ENCODE measurements around the gene TBC1D2. TPM values are rescaled to one million over a fixed set of nuclear protein-coding genes. Genes with fewer than 3 reads are reported as not detected.

The TBC1D2 gene
- total and polyA plus RNA-seq, 10 of the 15 experiments (the other 5 are each of a cell fraction or from before 2014, with no cell fraction given), result 0.04 to 1.6 (median 1.1) TPM

DNA sequence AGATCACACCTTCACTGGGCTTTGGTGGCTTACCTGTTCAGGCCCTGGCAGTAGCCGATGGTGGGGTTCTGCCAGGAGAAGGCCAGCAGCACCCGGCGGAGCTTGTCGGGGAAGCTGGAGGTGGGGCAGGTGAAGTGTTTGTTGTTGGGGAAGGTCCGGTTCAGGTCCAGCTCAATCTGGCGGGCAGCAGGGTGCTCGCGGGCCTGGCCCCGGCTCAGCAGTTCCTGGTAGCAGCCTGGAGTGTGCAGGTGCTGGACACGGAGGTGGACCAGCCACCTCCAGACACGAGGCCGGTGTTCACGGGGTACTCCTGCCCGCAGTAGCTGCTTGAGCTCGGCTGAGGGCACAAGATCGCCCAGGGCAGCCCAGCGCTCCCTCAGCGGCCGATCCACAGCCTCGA is 46.8 kb downstream of the TBC1D2 start:
- CTCF ChIA-PET, result interaction anchor here (1.2 to 4.4 kb wide), 4 partner anchors 9 to 134 kb away, joined by 3 to 24 read pairs (median 4); partner anchors contain the start of gene TBC1D2
- BruUV-seq (replicated peaks), result no TSS peak
- no peak for FAIRE-seq

More for the DNA sequence above, 46.8 kb downstream of the TBC1D2 start:
- Histone ChIP-seq H2AFZ (ENCODE audit: control insufficient read depth, low read depth, low read length) (no peak overlapping the region), H3K27me3 (replicated peaks in 1 of 2; ENCODE audit: control insufficient read depth in 2 of 2, insufficient read depth in 2 of 2, low read length in 1 of 2) (no peaks in the 10 kb centered on the region; a peak in 1 of 4 replicates), H3K9me3 (replicated peaks; ENCODE audit: control insufficient read depth, insufficient read depth, low read length) (no peaks in the 10 kb centered on the region), H3K4me1 (ENCODE audit: control insufficient read depth, insufficient read depth, low read length) (no peaks in the 10 kb centered on the region; the same call in 1 of the 2 replicates), H3K27ac (ENCODE audit: control insufficient read depth, insufficient read depth) (no peak overlapping the region), H3K36me3 (ENCODE audit: control insufficient read depth in 2 of 2, insufficient read depth in 2 of 2, low read length in 1 of 2) (no peaks in the 10 kb centered on the region), H3K4me2 (ENCODE audit: control insufficient read depth, insufficient read depth) (no peak overlapping the region), H3K9ac (ENCODE audit: control insufficient read depth, insufficient read depth, low read length) (no peak overlapping the region), H4K20me1 (ENCODE audit: control insufficient read depth, insufficient read depth) (no peaks in the 10 kb centered on the region), H3K4me3 (no peak overlapping the region), H3K79me2 (ENCODE audit: control insufficient read depth, insufficient read depth, low read length) (no peaks in the 10 kb centered on the region)
- in situ Hi-C loops (cut with MboI) (no loop called here), intact Hi-C loops (cut with micrococcal nuclease; ENCODE audit: unreplicated experiment) (no loop called here)
- ATAC-seq (no peak), DNase-seq (ENCODE audit: low read depth, low spot score) (no peak)
- TF ChIP-seq SMAD5 (IDR thresholded peaks at IDR 0.05; ENCODE audit: low read depth), result no peak
- TF ChIP-seq TBL1XR1 (IDR thresholded peaks at IDR 0.05; ENCODE audit: low read depth, low read length), result no peak
- TF ChIP-seq NFIC (IDR thresholded peaks at IDR 0.05; ENCODE audit: low read depth, low read length), result no peak
- no peak for TF ChIP-seq POLR2A (IDR thresholded peaks at IDR 0.05; ENCODE audit: low read depth, low read length)
- no peak for TF ChIP-seq PRDM15 (CRISPR knock-in tag; IDR thresholded peaks at IDR 0.05)
- no peak for TF ChIP-seq SUZ12 (IDR thresholded peaks at IDR 0.05; ENCODE audit: unreplicated experiment)
- no peak for TF ChIP-seq HDAC2 (IDR thresholded peaks at IDR 0.05)
- TF ChIP-seq NBN (IDR thresholded peaks at IDR 0.05), result no peak
- no peak for TF ChIP-seq CHD1 (IDR thresholded peaks at IDR 0.05; ENCODE audit: low read depth, low read length)
- TF ChIP-seq ZNF274 (IDR thresholded peaks at IDR 0.05; ENCODE audit: insufficient read depth, insufficient read length), result no peak
- no peak for TF ChIP-seq E2F4 (IDR thresholded peaks at IDR 0.05; ENCODE audit: low read depth, low read length)
- no peak for TF ChIP-seq CREB1 (IDR thresholded peaks at IDR 0.05; ENCODE audit: low read depth)
- TF ChIP-seq, protein P1, sequence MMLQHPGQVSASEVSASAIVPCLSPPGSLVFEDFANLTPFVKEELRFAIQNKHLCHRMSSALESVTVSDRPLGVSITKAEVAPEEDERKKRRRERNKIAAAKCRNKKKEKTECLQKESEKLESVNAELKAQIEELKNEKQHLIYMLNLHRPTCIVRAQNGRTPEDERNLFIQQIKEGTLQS (IDR thresholded peaks at IDR 0.05; ENCODE audit: borderline replicate concordance, extremely low read depth, low read depth, low read length), result no peak
- no peak for TF ChIP-seq ESRRA (IDR thresholded peaks at IDR 0.05; ENCODE audit: low read length)
- TF ChIP-seq, protein P2, sequence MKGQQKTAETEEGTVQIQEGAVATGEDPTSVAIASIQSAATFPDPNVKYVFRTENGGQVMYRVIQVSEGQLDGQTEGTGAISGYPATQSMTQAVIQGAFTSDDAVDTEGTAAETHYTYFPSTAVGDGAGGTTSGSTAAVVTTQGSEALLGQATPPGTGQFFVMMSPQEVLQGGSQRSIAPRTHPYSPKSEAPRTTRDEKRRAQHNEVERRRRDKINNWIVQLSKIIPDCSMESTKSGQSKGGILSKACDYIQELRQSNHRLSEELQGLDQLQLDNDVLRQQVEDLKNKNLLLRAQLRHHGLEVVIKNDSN (IDR thresholded peaks at IDR 0.05; ENCODE audit: borderline replicate concordance, extremely low read length, insufficient read depth, low read depth, low read length), result no peak
- ChIA-PET POLR2A (no interaction called here), SMC1A (ENCODE audit: uncharacterized antibody, unreplicated experiment) (interaction anchor here (1.0 to 5.8 kb wide), 3 partner anchors 15 to 132 kb away, joined by 3 to 22 read pairs (median 3); partner anchors contain the start of gene TBC1D2), RAD21 (ENCODE audit: unreplicated experiment) (interaction anchor here (1.1 to 1.4 kb wide), 2 partner anchors 15 to 89 kb away, joined by 3 read pairs; partner anchors contain the start of gene TRIM14)
- WGBS (ENCODE audit: insufficient coverage, insufficient replicate concordance, low lambda C conversion rate, missing lambda C conversion rate), result 71% methylated on average over 20 of the region's 20 CpGs
